Fibroblast of villous mesenchyme (primary cell): ENCODE data around the gene SLC22A31. TPM values are rescaled to one million over a fixed set of nuclear protein-coding genes. Genes with fewer than 3 reads are reported as not detected.
A peak's percentile ranks its signal among the peaks of the same experiment; 100 is the strongest.

ENCODE experiments used
- DNase-seq: peaks from one replicate; pipeline ENCODE4 v3.0.0-alpha.2; 2010; ENCODE audit warnings: low read depth
- H3K4me3 ChIP-seq: 2 replicates; pipeline ENCODE4 v1.5.1; 2011; ENCODE audit warnings: low read depth, mild to moderate bottlenecking, low read length
- total RNA-seq: library from RNA; depleted of rRNA; stranded (reverse); fragments of >200 nt; gene quantifications from 2 replicates; pipeline ENCODE4 v1.2.3, GENCODE V29; 2012
- TF ChIP-seq, protein P1 (sequence below): IDR thresholded peaks from 2 replicates; pipeline ENCODE4 v1.5.1; 2012; ENCODE audit warnings: low read depth, mild to moderate bottlenecking, low read length; ENCODE audit not compliant: insufficient read depth

SLC22A31 gene
- total RNA-seq, 1 donor = under 0.01 TPM

DNA sequence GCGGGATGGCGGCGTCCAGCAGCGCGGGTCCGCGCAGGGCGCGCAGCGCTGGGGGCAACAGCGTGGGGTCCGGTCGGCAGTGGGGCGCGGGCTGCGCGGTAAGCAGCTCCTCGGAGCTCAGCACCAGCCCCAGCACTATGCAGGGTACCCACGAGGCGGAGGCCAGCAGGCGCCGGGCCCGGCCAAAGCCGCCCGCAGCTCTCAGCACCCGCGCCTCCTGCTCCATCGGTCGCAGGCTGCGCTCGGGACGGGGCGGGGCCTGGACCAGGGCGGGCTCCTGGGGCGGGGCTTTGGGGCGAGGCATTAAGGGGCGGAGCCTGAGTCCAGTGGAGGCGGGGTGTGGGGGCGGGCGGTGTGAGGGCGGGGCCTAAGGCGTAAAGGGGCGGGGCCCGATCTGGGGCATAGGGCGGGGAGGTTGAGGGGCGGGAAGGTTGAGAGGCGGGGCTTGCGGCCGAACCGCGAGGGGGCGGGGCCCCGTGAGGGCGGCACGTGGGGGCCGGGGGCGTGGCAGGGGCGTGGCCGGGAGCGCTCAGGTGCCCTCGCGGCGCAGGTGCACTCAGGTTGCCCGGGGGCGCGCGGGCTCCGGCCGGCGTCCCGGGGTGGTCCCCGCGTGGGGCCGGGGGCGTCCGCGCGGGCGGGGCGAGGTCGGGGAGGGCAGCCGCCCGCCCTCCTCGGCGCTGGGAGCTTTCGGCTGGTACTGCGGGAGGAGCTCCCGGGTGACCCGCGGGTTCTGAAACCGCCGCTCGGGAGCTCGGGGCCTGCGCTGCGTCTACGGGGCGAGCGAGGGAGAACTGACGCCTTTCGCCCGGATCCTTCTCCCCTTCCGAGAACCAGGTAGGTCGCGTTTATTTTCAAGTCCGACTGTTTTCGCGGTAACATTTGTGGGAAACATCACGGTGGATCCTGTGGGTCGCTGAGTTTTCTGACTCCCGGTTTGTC lies 1.4 kb upstream of the SLC22A31 start:
- TF ChIP-seq, protein P1, sequence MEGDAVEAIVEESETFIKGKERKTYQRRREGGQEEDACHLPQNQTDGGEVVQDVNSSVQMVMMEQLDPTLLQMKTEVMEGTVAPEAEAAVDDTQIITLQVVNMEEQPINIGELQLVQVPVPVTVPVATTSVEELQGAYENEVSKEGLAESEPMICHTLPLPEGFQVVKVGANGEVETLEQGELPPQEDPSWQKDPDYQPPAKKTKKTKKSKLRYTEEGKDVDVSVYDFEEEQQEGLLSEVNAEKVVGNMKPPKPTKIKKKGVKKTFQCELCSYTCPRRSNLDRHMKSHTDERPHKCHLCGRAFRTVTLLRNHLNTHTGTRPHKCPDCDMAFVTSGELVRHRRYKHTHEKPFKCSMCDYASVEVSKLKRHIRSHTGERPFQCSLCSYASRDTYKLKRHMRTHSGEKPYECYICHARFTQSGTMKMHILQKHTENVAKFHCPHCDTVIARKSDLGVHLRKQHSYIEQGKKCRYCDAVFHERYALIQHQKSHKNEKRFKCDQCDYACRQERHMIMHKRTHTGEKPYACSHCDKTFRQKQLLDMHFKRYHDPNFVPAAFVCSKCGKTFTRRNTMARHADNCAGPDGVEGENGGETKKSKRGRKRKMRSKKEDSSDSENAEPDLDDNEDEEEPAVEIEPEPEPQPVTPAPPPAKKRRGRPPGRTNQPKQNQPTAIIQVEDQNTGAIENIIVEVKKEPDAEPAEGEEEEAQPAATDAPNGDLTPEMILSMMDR = no peak
- peak overlapping the region; percentile 40 for H3K4me3 ChIP-seq
- peak; percentile 67 for DNase-seq

DNA sequence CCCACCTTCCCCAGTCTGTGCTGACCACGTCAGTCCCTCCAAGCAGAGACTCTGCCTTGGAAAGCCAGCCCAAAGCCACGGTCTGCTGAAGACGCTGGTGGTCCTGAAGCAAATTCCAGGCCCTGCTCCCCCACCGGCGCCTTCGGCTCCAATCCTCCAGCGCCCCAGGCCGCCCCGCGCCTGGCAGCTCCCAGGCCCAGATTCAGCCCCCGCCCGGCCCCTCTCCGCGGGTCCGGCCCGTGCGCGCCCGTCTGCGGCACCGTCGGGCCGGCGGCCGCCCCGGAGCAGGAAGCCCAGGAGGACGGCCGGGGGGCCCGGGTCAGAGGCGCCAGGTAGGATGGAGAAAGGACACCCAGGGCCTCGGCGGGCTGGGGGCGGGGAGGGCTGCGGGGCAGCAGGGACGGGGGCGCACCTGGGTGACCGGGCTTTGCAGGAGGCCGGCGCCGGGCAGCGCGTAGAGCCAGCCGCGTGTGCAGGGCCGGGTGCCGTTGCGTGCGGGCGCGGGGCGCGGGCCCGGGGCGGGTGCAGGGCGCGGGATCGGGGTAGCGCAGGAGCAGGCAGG lies 594 bp upstream of the SLC22A31 start:
- DNase-seq = no peak
- TF ChIP-seq, protein P1 = no peak
- H3K4me3 ChIP-seq = peak overlapping the region; percentile 33

DNA sequence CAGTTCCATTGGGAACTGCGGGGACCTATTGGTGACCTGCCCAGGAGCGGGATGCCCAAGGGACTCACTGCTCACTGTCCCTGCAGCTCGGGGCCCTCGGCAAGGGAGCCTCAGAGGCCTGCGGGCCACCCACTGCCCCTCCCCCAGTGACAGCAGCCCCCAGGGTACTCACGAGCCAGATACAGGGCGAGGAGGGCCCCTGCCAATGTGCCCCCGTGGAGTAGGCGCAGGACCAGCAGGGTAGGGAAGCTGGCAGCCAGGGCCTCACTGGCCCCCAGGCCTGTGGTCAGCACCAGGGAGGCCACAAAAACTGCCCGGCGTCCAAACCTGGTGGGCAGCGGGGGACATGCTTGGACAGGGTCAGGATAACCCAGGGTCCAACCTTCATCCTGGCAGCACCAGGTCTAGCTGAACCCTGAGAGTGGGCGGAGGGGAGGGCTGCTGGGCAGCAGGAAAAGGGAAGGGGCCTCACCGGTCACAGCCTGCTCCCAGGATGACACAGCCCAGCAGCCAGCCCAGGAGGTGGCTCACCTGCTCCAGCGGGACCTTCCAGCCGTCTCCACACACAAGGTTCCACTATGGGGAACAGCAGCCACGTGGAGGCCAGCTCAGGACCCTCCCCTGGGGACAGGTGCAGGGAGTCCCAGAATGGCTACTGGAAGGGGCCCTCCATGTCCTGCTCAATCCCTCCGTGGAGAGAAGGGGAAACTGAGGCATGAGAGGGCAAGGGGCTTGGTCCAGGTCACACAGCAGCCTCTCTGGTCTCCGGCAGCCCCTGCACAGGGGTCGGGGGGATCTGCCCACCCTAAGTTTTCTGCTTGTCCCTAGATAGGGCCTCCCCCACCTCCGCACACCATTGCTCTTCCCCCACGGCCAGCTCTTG lies 855 bp downstream of the SLC22A31 start:
- TF ChIP-seq, protein P1 = no peak
- no peak for DNase-seq
- H3K4me3 ChIP-seq = no peak overlapping the region

GRCh38 chr16:89198417-89199240 lies 1.7 kb downstream of the SLC22A31 start:
- no peak for DNase-seq
- TF ChIP-seq, protein P1 = no peak
- H3K4me3 ChIP-seq = no peak overlapping the region

GRCh38 chr16:89197633-89198416 lies 2.5 kb downstream of the SLC22A31 start:
- H3K4me3 ChIP-seq = no peak overlapping the region
- TF ChIP-seq, protein P1 = no peak
- DNase-seq = no peak
